HCT116 (cell line): ENCODE data around the gene GAL3ST2. TPM values are rescaled to one million over a fixed set of nuclear protein-coding genes. Genes with fewer than 3 reads are reported as not detected.

Experiments used
- ATAC-seq: fragments of 200-7000 bp; cut with Tn5 transposase; 2 replicates; pipeline ENCODE4 v1.9.1; 2020; ENCODE audit warnings: mild to moderate bottlenecking, moderate library complexity
- BruUV-seq: library from RNA; stranded (reverse); fragments of 400-500 nt; replicated peaks from 2 replicates; lab custom pipeline; 2021; lab: Mats Ljungman, UMichigan
- CTCF ChIA-PET: fragments of 300-600 bp; sonication (Branson Sonifier 250); formaldehyde crosslinking; loops from one replicate; lab custom pipeline; 2021; ENCODE audit warnings: antibody characterized with exemption; lab: Charles Lee
- POLR2A ChIA-PET: fragments of 300-600, 350-600 bp; sonication (Branson Sonifier 250); formaldehyde crosslinking; loops from one replicate; lab custom pipeline; 2021; ENCODE audit warnings: antibody characterized with exemption; lab: Charles Lee
- RAD21 ChIA-PET, 2 experiments: fragments of 300-600 bp; sonication (Branson Sonifier 250); formaldehyde crosslinking; loops; one replicate each; lab custom pipeline; 2023; ENCODE audit warnings: low total read pairs in 2 of 2; ENCODE audit not compliant: uncharacterized antibody in 2 of 2, unreplicated experiment in 2 of 2, low non-redundant PET in 1 of 2; lab: Charles Lee
- DNase-seq: peaks from one replicate; pipeline ENCODE4 v3.0.0-alpha.2; 2010; ENCODE audit warnings: low read depth, low spot score
- H2AFZ ChIP-seq: fragments of 200-600 bp; shearing (Covaris generic), sonication (generic); 2 replicates; pipeline ENCODE4 v1.6.1; 2017; ENCODE audit warnings: low read depth, mixed run types, mixed read lengths, antibody characterized with exemption, low read length; ENCODE audit not compliant: poor library complexity, severe bottlenecking
- H3K27ac ChIP-seq: 2 replicates; pipeline ENCODE4 v1.5.1; 2012; ENCODE audit warnings: low read depth, low read length
- H3K27me3 ChIP-seq: fragments of 200-600 bp; sonication (generic); 2 replicates; pipeline ENCODE4 v1.6.1; 2016; ENCODE audit warnings: mixed run types, low read length, mixed read lengths; ENCODE audit not compliant: insufficient read depth
- H3K36me3 ChIP-seq, 2 experiments: fragments of 200-500 bp in 1 of 2; fragments of 200-600 bp in 1 of 2; sonication (Bioruptor generic) in 1 of 2; sonication (generic) in 1 of 2; 2 replicates each; pipeline versions ENCODE4 v1.5.1 to v1.6.1; 2014 to 2016; ENCODE audit warnings: low read length in 2 of 2, inconsistent platforms in 1 of 2, mixed read lengths in 1 of 2, mixed run types in 1 of 2; ENCODE audit not compliant: insufficient read depth in 2 of 2, control insufficient read depth in 1 of 2
- H3K4me1 ChIP-seq, 2 experiments: fragments of 200-600 bp in 1 of 2; sonication (generic) in 1 of 2; 2 replicates each; pipeline versions ENCODE4 v1.5.1 to v1.6.1; 2012 to 2017; ENCODE audit warnings: low read length in 2 of 2, inconsistent platforms in 1 of 2, mild to moderate bottlenecking in 1 of 2, mixed read lengths in 1 of 2, mixed run types in 1 of 2, moderate library complexity in 1 of 2; ENCODE audit not compliant: insufficient read depth in 2 of 2, control insufficient read depth in 1 of 2
- H3K4me2 ChIP-seq: fragments of 200-600 bp; sonication (generic); 2 replicates; pipeline ENCODE4 v1.6.1; 2017; ENCODE audit warnings: mixed run types, low read length, mixed read lengths
- H3K4me3 ChIP-seq, 2 experiments: fragments of 200-600 bp in 1 of 2; sonication (generic) in 1 of 2; replicated peaks in 1 of 2; 2 replicates each; pipeline ENCODE4 v1.5.1; 2011 to 2016; ENCODE audit warnings: low read length in 2 of 2, control low read depth in 1 of 2, low read depth in 1 of 2, mild to moderate bottlenecking in 1 of 2, mixed read lengths in 1 of 2, mixed run types in 1 of 2
- H3K79me2 ChIP-seq: fragments of 200-600 bp; sonication (generic); 2 replicates; pipeline ENCODE4 v1.6.1; 2017; ENCODE audit warnings: mild to moderate bottlenecking, mixed run types, low read length, moderate library complexity, mixed read lengths; ENCODE audit not compliant: insufficient read depth
- H3K9ac ChIP-seq: fragments of 200-600 bp; sonication (generic); 2 replicates; pipeline ENCODE4 v1.6.1; 2016; ENCODE audit warnings: low read length, mixed read lengths
- H3K9me2 ChIP-seq: fragments of 200-600 bp; sonication (generic), shearing (Covaris generic); 2 replicates; pipeline ENCODE4 v1.6.1; 2017; ENCODE audit warnings: mixed run types, mild to moderate bottlenecking, moderate library complexity; ENCODE audit not compliant: insufficient read depth
- H3K9me3 ChIP-seq, 2 experiments: fragments of 200-500 bp in 1 of 2; fragments of 200-600 bp in 1 of 2; sonication (Bioruptor generic) in 1 of 2; sonication (generic) in 1 of 2; 2 replicates each; pipeline ENCODE4 v1.6.1; 2014 to 2017; ENCODE audit warnings: low read length in 2 of 2, mixed read lengths in 2 of 2, inconsistent platforms in 1 of 2, low read depth in 1 of 2, mild to moderate bottlenecking in 1 of 2, mixed run types in 1 of 2, moderate library complexity in 1 of 2; ENCODE audit not compliant: control insufficient read depth in 1 of 2, insufficient read depth in 1 of 2
- H4K20me1 ChIP-seq: fragments of 200-600 bp; sonication (generic), shearing (Covaris generic); 2 replicates; pipeline ENCODE4 v1.6.1; 2017; ENCODE audit warnings: mixed run types, mild to moderate bottlenecking, moderate library complexity; ENCODE audit not compliant: insufficient read depth
- CEBPB ChIP-seq: IDR thresholded peaks from 2 replicates; pipeline ENCODE4 v1.6.1; 2012; ENCODE audit warnings: low read depth
- EGR1 ChIP-seq: IDR thresholded peaks from 2 replicates; pipeline ENCODE4 v1.6.1; 2012; ENCODE audit warnings: low read depth
- ELF1 ChIP-seq: IDR thresholded peaks from 2 replicates; pipeline ENCODE4 v1.6.1; 2012; ENCODE audit warnings: low read depth, borderline replicate concordance
- EZH2 ChIP-seq: fragments of 200-600 bp; sonication (generic); IDR thresholded peaks from 2 replicates; pipeline ENCODE4 v1.6.1; 2017; ENCODE audit warnings: antibody characterized with exemption, mixed run types
- EZH2phosphoT487 ChIP-seq: fragments of 200-600 bp; IDR thresholded peaks from 2 replicates; pipeline ENCODE4 v1.6.1; 2018; ENCODE audit warnings: antibody characterized with exemption, borderline replicate concordance
- FOSL1 ChIP-seq: IDR thresholded peaks from 2 replicates; pipeline ENCODE4 v1.6.1; 2012; ENCODE audit warnings: low read depth
- JUND ChIP-seq: IDR thresholded peaks from 2 replicates; pipeline ENCODE4 v1.6.1; 2012
- POLR2A ChIP-seq: IDR thresholded peaks from 2 replicates; pipeline ENCODE4 v1.7.0; 2011; ENCODE audit warnings: borderline replicate concordance; ENCODE audit not compliant: insufficient read depth, insufficient read length; ENCODE audit errors: extremely low read depth
- POLR2AphosphoS5 ChIP-seq: IDR thresholded peaks from 2 replicates; pipeline ENCODE4 v1.6.1; 2011; ENCODE audit warnings: mild to moderate bottlenecking, low read depth, low read length, moderate library complexity
- SIN3A ChIP-seq: IDR thresholded peaks from 2 replicates; pipeline ENCODE4 v1.6.1; 2012; ENCODE audit warnings: low read depth
- SP1 ChIP-seq: IDR thresholded peaks from 2 replicates; pipeline ENCODE4 v1.6.1; 2012; ENCODE audit warnings: low read depth
- SRF ChIP-seq: IDR thresholded peaks from 2 replicates; pipeline ENCODE4 v1.6.1; 2012; ENCODE audit warnings: low read depth
- TCF7L2 ChIP-seq: IDR thresholded peaks from 2 replicates; pipeline ENCODE4 v1.7.0; 2011; ENCODE audit warnings: borderline replicate concordance, inconsistent platforms; ENCODE audit not compliant: insufficient read depth, insufficient read length; ENCODE audit errors: extremely low read depth
- YY1 ChIP-seq: IDR thresholded peaks from 2 replicates; pipeline ENCODE4 v1.6.1; 2011; ENCODE audit warnings: low read length, low read depth, moderate library complexity, mild to moderate bottlenecking; ENCODE audit not compliant: insufficient replicate concordance; ENCODE audit errors: extremely low read depth
- ZFX ChIP-seq: fragments of 450-650 bp; IDR thresholded peaks from 2 replicates; pipeline ENCODE4 v1.6.1; 2017
- ZNF274 ChIP-seq: fragments of 200-500 bp; sonication (Bioruptor generic); IDR thresholded peaks from 2 replicates; pipeline ENCODE4 v1.6.1; 2014; ENCODE audit warnings: mild to moderate bottlenecking, low read depth, low read length, inconsistent platforms
- intact Hi-C: fragments of 100-400 bp; cut with micrococcal nuclease; formaldehyde crosslinking; loops from 2 replicates; pipeline ENCODE4 v1.10.0; 2022
- total RNA-seq: library from RNA; stranded (reverse); gene quantifications from one replicate; pipeline ENCODE4 v1.2.1, GENCODE V29; 2021; ENCODE audit not compliant: unreplicated experiment
- TF ChIP-seq, protein P1 (sequence below), 3 experiments: fragments of 200-600 bp in 1 of 3; sonication (generic) in 1 of 3; IDR thresholded peaks in 2 of 3; conservative IDR thresholded peaks in 1 of 3; 2 replicates each; pipeline ENCODE4 v1.5.1; 2012 to 2017; ENCODE audit warnings: low read depth in 2 of 3, low read length in 2 of 3, antibody characterized with exemption in 1 of 3, borderline replicate concordance in 1 of 3, control low read depth in 1 of 3, mild to moderate bottlenecking in 1 of 3, mixed read lengths in 1 of 3, mixed run types in 1 of 3, moderate library complexity in 1 of 3; ENCODE audit not compliant: insufficient read depth in 1 of 3
- TF ChIP-seq, protein P2 (sequence below): IDR thresholded peaks from 2 replicates; pipeline ENCODE4 v1.6.1; 2011; ENCODE audit warnings: mild to moderate bottlenecking, low read length, moderate library complexity; ENCODE audit not compliant: insufficient replicate concordance; ENCODE audit errors: extremely low read depth

Gene GAL3ST2
- total RNA-seq, 1 experiment from 2014 or later: 0.44 TPM

DNA sequence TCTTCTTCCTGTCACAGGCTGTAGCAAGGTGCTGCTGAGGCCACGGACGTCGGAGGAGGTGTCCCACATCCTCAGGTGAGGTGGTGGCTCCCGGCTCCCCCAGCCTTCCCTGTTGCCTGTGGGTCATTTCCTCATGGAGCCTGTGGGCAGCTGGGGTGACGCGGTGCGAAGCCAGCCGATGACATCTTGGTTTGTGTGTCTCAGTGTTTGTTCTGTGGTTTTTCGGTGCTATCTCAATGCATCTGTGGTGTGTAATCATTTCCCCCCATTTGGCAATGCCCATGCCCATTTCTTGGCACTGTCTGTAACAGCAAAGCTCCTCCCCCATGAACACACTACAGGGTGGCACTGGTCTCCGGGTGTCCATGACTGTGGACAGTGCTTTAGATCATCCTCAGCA, 35.6 kb upstream of the GAL3ST2 start:
- Histone ChIP-seq H3K4me1 (peaks cover 3 to 6% of the 10 kb centered on the region in 2 experiments; a peak in 2 of 4 replicates), H3K9me3 (no peaks in the 10 kb centered on the region), H2AFZ (no peak overlapping the region), H3K36me3 (peaks cover 8 to 11% of the 10 kb centered on the region in 2 experiments; a peak in 3 of 4 replicates), H3K27ac (no peak overlapping the region), H3K4me3 (no peak overlapping the region), H3K4me2 (no peak overlapping the region)
- intact Hi-C loops: no loop called here
- POLR2A ChIA-PET: interaction anchor here (0.7 kb wide), 1 partner anchor 25 kb away, joined by 3 read pairs; no protein-coding TSS in a partner anchor
- DNase-seq (no peak), ATAC-seq (no peak)
- RAD21 ChIA-PET: no interaction called here
- BruUV-seq: no TSS peak
- TF ChIP-seq ZFX (no peak), JUND (no peak), ZNF274 (no peak), EZH2phosphoT487 (no peak), FOSL1 (no peak), POLR2A (no peak), CEBPB (no peak), TCF7L2 (no peak), SIN3A (no peak), EGR1 (no peak), SP1 (no peak), EZH2 (no peak), SRF (no peak), ELF1 (no peak), YY1 (no peak), POLR2AphosphoS5 (no peak)
- TF ChIP-seq, protein P1, sequence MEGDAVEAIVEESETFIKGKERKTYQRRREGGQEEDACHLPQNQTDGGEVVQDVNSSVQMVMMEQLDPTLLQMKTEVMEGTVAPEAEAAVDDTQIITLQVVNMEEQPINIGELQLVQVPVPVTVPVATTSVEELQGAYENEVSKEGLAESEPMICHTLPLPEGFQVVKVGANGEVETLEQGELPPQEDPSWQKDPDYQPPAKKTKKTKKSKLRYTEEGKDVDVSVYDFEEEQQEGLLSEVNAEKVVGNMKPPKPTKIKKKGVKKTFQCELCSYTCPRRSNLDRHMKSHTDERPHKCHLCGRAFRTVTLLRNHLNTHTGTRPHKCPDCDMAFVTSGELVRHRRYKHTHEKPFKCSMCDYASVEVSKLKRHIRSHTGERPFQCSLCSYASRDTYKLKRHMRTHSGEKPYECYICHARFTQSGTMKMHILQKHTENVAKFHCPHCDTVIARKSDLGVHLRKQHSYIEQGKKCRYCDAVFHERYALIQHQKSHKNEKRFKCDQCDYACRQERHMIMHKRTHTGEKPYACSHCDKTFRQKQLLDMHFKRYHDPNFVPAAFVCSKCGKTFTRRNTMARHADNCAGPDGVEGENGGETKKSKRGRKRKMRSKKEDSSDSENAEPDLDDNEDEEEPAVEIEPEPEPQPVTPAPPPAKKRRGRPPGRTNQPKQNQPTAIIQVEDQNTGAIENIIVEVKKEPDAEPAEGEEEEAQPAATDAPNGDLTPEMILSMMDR (IDR thresholded peaks at IDR 0.05 in 2 of 3, conservative IDR thresholded peaks at IDR 0.05 in 1 of 3; ENCODE audit: borderline replicate concordance in 1 of 3, insufficient read depth in 1 of 3, low read depth in 2 of 3, low read length in 2 of 3): no peak
- TF ChIP-seq, protein P2, sequence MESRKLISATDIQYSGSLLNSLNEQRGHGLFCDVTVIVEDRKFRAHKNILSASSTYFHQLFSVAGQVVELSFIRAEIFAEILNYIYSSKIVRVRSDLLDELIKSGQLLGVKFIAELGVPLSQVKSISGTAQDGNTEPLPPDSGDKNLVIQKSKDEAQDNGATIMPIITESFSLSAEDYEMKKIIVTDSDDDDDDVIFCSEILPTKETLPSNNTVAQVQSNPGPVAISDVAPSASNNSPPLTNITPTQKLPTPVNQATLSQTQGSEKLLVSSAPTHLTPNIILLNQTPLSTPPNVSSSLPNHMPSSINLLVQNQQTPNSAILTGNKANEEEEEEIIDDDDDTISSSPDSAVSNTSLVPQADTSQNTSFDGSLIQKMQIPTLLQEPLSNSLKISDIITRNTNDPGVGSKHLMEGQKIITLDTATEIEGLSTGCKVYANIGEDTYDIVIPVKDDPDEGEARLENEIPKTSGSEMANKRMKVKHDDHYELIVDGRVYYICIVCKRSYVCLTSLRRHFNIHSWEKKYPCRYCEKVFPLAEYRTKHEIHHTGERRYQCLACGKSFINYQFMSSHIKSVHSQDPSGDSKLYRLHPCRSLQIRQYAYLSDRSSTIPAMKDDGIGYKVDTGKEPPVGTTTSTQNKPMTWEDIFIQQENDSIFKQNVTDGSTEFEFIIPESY: no peak
- TF ChIP-seq, all 23 proteins: peak for 0
- CTCF ChIA-PET: no interaction called here
- no peaks in the 10 kb centered on the region for H3K27me3 ChIP-seq
- no peaks in the 10 kb centered on the region for H3K79me2 ChIP-seq
- H4K20me1 ChIP-seq: no peaks in the 10 kb centered on the region
- no peak overlapping the region for H3K9ac ChIP-seq
- H3K9me2 ChIP-seq: no peaks in the 10 kb centered on the region
